Nephron (organoid): ENCODE measurements around the gene CAMTA1.
A peak's percentile ranks its signal among the peaks of the same experiment; 100 is the strongest.

Experiments used
- H3K27ac Mint-ChIP-seq, 3 experiments: 2 replicates each; pipeline ENCODE4 v1.8.0; 2020; ENCODE audit warnings: mixed read lengths in 3 of 3, mild to moderate bottlenecking in 2 of 3, moderate library complexity in 1 of 3
- H3K27me3 Mint-ChIP-seq: 2 replicates; pipeline ENCODE4 v1.8.0; 2021; ENCODE audit warnings: low read depth, mild to moderate bottlenecking, moderate library complexity, mixed read lengths
- H3K36me3 Mint-ChIP-seq: 2 replicates; pipeline ENCODE4 v1.8.0; 2020; ENCODE audit warnings: low read depth, mixed read lengths
- H3K4me1 Mint-ChIP-seq: 2 replicates; pipeline ENCODE4 v1.8.0; 2020; ENCODE audit warnings: mixed read lengths
- H3K4me3 Mint-ChIP-seq, 3 experiments: 2 replicates each; pipeline ENCODE4 v1.8.0; 2020; ENCODE audit warnings: mild to moderate bottlenecking in 3 of 3, mixed read lengths in 3 of 3, moderate library complexity in 2 of 3
- H3K9me3 Mint-ChIP-seq: 2 replicates; pipeline ENCODE4 v1.8.0; 2020; ENCODE audit warnings: mixed read lengths
- TF ChIP-seq, protein P1 (sequence below), 3 experiments: fragments of 200-600 bp; sonication (generic); IDR thresholded peaks; one replicate each; pipeline ENCODE4 v1.5.0; 2021; ENCODE audit warnings: antibody characterized with exemption in 3 of 3; ENCODE audit not compliant: unreplicated experiment in 3 of 3

CAMTA1 gene

DNA sequence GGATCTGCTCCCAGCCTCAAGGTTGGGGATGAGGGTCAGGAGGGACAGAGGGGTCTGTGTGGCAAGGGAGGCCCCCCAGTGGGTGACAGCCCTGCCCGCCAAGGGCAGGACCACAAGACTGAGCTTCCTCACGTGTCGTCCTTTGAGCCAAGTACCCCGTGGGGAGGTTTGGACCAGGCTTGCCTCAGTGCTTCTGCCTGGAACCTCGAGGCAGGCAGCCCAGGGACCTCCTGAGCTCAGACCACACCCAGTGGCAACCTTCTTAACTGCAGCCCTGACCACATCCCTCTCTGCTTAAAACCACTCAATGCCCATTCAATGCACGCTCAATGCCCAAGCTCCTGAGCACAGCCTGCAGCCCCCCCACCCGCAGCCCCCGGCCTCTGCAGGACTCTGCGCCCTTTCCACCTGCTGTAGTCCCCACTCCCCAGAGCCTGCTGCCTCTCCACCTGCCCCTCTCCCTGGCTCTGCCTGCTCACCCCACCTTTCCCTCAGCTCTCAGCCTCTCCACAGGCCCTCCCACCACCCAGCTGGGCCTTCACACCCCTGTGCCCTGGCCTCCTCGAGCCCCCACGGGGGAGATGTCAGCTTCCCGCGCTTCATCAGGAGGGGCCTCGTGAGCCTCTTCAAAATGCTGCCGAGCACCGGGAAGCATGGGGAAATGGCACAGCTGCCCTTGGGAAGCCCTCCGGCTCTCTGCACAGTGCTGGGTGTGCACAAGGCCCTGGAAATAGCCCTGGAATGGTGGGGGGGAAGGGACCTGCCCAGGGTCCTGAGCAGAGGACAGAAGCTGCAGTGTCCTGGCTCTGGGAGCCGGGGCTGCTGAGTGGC lies 856.5 kb downstream of the CAMTA1 start:
- Mint-ChIP-seq H3K4me1 (peaks cover 24% of the 10 kb centered on the region), H3K9me3 (no peaks in the 10 kb centered on the region), H3K27ac (no peak overlapping the region), H3K36me3 (no peaks in the 10 kb centered on the region), H3K27me3 (peaks cover 11% of the 10 kb centered on the region), H3K4me3 (no peak overlapping the region)
- TF ChIP-seq, protein P1, sequence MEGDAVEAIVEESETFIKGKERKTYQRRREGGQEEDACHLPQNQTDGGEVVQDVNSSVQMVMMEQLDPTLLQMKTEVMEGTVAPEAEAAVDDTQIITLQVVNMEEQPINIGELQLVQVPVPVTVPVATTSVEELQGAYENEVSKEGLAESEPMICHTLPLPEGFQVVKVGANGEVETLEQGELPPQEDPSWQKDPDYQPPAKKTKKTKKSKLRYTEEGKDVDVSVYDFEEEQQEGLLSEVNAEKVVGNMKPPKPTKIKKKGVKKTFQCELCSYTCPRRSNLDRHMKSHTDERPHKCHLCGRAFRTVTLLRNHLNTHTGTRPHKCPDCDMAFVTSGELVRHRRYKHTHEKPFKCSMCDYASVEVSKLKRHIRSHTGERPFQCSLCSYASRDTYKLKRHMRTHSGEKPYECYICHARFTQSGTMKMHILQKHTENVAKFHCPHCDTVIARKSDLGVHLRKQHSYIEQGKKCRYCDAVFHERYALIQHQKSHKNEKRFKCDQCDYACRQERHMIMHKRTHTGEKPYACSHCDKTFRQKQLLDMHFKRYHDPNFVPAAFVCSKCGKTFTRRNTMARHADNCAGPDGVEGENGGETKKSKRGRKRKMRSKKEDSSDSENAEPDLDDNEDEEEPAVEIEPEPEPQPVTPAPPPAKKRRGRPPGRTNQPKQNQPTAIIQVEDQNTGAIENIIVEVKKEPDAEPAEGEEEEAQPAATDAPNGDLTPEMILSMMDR (IDR thresholded peaks at IDR 0.05; ENCODE audit: unreplicated experiment in 3 of 3) = no peak

DNA sequence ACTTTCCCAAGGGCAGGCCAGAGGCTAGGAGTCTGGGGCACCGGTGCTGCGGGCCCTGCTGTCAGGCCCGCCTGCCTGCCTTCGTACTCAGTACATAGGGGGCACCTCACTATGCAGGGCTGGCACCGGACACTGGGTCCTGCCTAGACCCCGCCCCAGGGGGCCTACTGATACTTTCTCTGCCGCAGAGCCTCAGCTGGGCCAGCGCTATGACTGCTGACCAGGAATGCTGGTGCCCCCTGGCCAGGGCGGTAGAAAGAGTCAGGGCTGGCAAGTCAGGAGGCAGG lies 857.1 kb downstream of the CAMTA1 start:
- TF ChIP-seq, protein P1 (IDR thresholded peaks at IDR 0.05; ENCODE audit: unreplicated experiment in 3 of 3) = no peak
- H3K9me3 Mint-ChIP-seq = no peaks in the 10 kb centered on the region
- no peaks in the 10 kb centered on the region for H3K36me3 Mint-ChIP-seq
- H3K4me3 Mint-ChIP-seq = no peak overlapping the region
- no peak overlapping the region for H3K27ac Mint-ChIP-seq
- peaks cover 24% of the 10 kb centered on the region for H3K4me1 Mint-ChIP-seq
- H3K27me3 Mint-ChIP-seq = peaks cover 11% of the 10 kb centered on the region

DNA sequence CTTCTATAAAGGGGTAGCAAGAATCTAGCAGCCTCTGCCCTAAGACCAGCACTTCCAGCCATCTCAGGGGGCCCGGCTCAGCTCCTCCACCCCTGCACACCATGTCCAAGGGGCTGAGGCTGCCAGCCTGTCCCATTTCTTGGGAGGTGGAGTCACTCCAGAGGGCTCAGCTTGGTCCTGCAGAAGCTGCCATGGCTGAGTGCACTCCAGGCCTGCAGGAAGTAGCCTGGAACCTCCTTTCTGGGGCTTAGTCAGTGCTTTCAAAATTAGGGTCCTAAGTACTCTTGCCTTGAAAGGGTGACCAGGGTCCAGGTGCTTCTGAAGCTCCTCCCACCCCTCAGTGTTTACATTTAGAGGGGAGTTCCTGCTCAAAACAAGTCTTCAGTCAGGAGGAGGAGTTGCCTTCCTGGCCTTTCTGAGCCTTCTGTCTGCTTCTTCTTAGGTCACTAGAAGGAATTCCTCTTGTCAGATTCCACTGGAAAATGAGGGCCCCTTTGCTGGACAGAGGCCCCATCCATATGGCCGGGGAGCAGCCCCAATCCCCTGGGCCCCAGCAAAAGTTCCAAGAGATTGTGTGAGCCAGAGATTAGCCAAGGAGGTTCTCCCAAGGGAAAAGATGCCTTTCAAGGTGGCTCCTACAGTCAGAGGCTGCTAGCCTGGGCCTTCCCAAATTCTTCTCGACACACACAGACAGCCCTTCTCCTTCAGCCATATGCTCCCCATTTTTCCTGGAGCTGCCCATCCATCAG lies 857.7 kb downstream of the CAMTA1 start:
- Mint-ChIP-seq H3K27ac (peak overlapping the region; percentile 78 to 91 (median 88)), H3K9me3 (no peaks in the 10 kb centered on the region), H3K4me1 (peaks cover 24% of the 10 kb centered on the region), H3K4me3 (peak overlapping the region in 1 of 3 experiments; percentile 38), H3K36me3 (no peaks in the 10 kb centered on the region), H3K27me3 (peaks cover 11% of the 10 kb centered on the region)
- TF ChIP-seq, protein P1 (IDR thresholded peaks at IDR 0.05; ENCODE audit: unreplicated experiment in 3 of 3) = no peak

DNA sequence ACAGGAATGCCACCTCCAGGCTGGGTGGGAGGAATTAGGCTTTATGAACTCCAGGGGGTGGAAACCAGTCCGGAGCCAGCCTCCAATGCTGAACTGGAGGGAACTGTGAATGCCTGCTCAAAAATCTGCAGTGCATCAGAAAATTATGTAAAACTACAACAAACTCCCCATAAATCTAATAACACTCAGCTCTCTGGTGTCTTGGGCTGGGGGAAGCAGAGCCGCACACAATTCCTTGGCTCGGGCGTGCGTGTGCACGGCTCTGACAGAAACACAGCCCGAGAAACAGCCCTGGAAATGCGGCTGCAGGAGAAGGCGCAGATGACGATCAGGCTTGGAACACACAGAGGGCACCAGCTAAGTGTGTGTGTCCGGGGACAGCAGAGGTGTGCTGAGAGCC lies 858.3 kb downstream of the CAMTA1 start:
- Mint-ChIP-seq H3K4me1 (peaks cover 24% of the 10 kb centered on the region), H3K36me3 (no peaks in the 10 kb centered on the region), H3K27me3 (peaks cover 11% of the 10 kb centered on the region), H3K4me3 (peak overlapping the region in 1 of 3 experiments; percentile 38), H3K27ac (peak overlapping the region; percentile 78 to 91 (median 88)), H3K9me3 (no peaks in the 10 kb centered on the region)
- TF ChIP-seq, protein P1 (IDR thresholded peaks at IDR 0.05; ENCODE audit: unreplicated experiment in 3 of 3) = no peak

DNA sequence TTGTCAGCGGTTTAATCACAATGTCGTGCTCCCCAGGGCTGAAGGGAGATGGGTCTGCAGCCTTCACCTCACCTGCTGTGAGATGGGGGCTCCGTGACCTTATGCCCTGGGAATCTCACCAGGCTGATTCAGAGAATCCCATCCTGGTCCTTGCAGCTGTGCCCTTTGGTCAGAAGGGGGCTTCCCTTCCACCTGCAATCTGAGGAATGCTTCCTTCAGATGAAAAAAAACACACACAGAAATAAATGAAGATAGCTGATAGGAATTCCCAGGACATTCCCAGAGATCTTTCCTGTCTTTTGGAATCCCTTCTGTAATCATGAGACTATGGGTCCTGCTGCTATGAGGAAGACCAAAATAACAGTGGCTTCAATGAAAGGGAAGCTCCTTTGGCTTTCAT lies 858.8 kb downstream of the CAMTA1 start:
- Mint-ChIP-seq H3K27me3 (peaks cover 11% of the 10 kb centered on the region), H3K4me3 (no peak overlapping the region), H3K36me3 (no peaks in the 10 kb centered on the region), H3K27ac (peak overlapping the region; percentile 78 to 91 (median 88)), H3K4me1 (peaks cover 24% of the 10 kb centered on the region), H3K9me3 (no peaks in the 10 kb centered on the region)
- TF ChIP-seq, protein P1 (IDR thresholded peaks at IDR 0.05; ENCODE audit: unreplicated experiment in 3 of 3) = no peak
